ENCODE measurements around the gene AMER3. TPM values are rescaled to one million over a fixed set of nuclear protein-coding genes. Genes with fewer than 3 reads are reported as not detected.

The AMER3 gene
- total and polyA plus RNA-seq, 2 of the 4 experiments (the other 2 are of a cell fraction) = not detected

DNA sequence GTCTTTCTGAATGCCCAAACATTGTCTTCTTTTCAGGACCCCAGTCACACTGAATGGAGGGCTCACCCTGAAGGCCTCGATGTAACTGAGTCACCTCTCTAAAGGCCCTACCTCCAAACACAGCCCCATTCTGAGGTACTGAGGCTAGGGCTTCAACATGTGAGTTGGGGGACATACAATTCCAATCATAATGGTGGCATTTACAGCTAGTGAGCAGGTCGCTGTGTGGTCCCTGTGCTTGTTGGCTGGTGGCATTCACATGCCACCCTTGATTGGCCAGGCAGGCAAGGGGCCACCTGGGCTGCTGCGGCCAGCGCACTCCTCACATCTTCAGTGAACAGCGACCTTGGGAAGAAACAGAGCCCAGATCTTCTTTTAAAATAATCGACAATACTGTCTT, 30.7 kb downstream of the AMER3 start:
- Histone ChIP-seq H2BK20ac (ENCODE audit: low read depth, low read length) (no peak overlapping the region), H3K4ac (ENCODE audit: low read depth, low read length) (no peak overlapping the region), H2AFZ (replicated peaks; ENCODE audit: low read length, poor library complexity) (no peak overlapping the region), H2BK5ac (ENCODE audit: low read depth, low read length, poor library complexity, severe bottlenecking) (no peak overlapping the region), H3K9ac (ENCODE audit: low read depth, low read length) (no peak overlapping the region), H3K18ac (ENCODE audit: low read depth, low read length) (no peak overlapping the region), H3K4me1 (ENCODE audit: control insufficient read depth, insufficient read depth, low read length) (no peaks in the 10 kb centered on the region), H3K9me1 (ENCODE audit: insufficient read depth, low read length) (no peaks in the 10 kb centered on the region), H2AK9ac (replicated peaks; ENCODE audit: low read depth, low read length, poor library complexity) (no peak overlapping the region), H3K9me3 (ENCODE audit: control insufficient read depth, insufficient read depth, low read length) (no peaks in the 10 kb centered on the region), H3K27ac (ENCODE audit: insufficient read depth, low read length) (no peak overlapping the region), H4K8ac (ENCODE audit: low read depth in 2 of 2, low read length in 2 of 2) (no peak overlapping the region), H3K36me3 (ENCODE audit: control insufficient read depth, insufficient read depth, low read length) (no peaks in the 10 kb centered on the region), H2AK5ac (ENCODE audit: low read depth, low read length) (no peak overlapping the region), H3K23ac (ENCODE audit: low read depth, low read length) (no peak overlapping the region), H3K27me3 (ENCODE audit: control insufficient read depth, insufficient read depth, low read length) (no peaks in the 10 kb centered on the region), H4K20me1 (ENCODE audit: insufficient read depth, low read length) (no peaks in the 10 kb centered on the region), H3K4me3 (ENCODE audit: insufficient read depth, low read depth, low read length) (no peak overlapping the region), H3K79me1 (ENCODE audit: low read depth in 1 of 2, low read length in 2 of 2) (no peaks in the 10 kb centered on the region), H2BK120ac (ENCODE audit: low read depth, low read length) (no peak overlapping the region), H4K5ac (ENCODE audit: low read depth, low read length) (no peak overlapping the region), H3K56ac (ENCODE audit: extremely low read depth, insufficient read depth, low read length) (no peak overlapping the region), H3K14ac (replicated peaks; ENCODE audit: low read depth, low read length) (no peak overlapping the region), H4K91ac (ENCODE audit: insufficient read depth, low read depth, low read length) (no peak overlapping the region), H3K4me2 (ENCODE audit: low read depth, low read length) (no peak overlapping the region), H2BK15ac (ENCODE audit: low read depth, low read length) (no peak overlapping the region)
- intact Hi-C loops (cut with micrococcal nuclease) = no loop called here
- TF ChIP-seq CEBPB (IDR thresholded peaks at IDR 0.05; ENCODE audit: low read depth, low read length) (no peak), RFX5 (IDR thresholded peaks at IDR 0.05; ENCODE audit: low read depth, low read length) (no peak), SMC3 (IDR thresholded peaks at IDR 0.05; ENCODE audit: low read depth, low read length) (no peak), BHLHE40 (IDR thresholded peaks at IDR 0.05; ENCODE audit: low read depth, low read length) (no peak)
- TF ChIP-seq, protein P1, sequence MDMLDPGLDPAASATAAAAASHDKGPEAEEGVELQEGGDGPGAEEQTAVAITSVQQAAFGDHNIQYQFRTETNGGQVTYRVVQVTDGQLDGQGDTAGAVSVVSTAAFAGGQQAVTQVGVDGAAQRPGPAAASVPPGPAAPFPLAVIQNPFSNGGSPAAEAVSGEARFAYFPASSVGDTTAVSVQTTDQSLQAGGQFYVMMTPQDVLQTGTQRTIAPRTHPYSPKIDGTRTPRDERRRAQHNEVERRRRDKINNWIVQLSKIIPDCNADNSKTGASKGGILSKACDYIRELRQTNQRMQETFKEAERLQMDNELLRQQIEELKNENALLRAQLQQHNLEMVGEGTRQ (IDR thresholded peaks at IDR 0.05; ENCODE audit: low read depth, low read length) = no peak
- POLR2A ChIA-PET (ENCODE audit: unreplicated experiment) = no interaction called here
- BruUV-seq (replicated peaks) = no TSS peak
- in situ Hi-C loops (cut with MboI; ENCODE audit: low sequenced_read_pairs) = no loop called here
- ATAC-seq (ENCODE audit: low read depth) (no peak), DNase-seq (no peak)
- CTCF ChIA-PET = no interaction called here
- dilution Hi-C loops (cut with HindIII; ENCODE audit: low sequenced_read_pairs, unreplicated experiment) = no loop called here
- WGBS, 2 experiments (ENCODE audit: extremely low coverage in 2 of 2, insufficient read length in 1 of 2) = 55% methylated on average over 4 of the region's 6 CpGs; no CpG with 5 or more reads in 1 of the 2 experiments
